LNCaP clone FGC (cell line): Measurements from ENCODE around the gene COL25A1.

ENCODE experiments used
- DNase-seq: peaks from one replicate; pipeline ENCODE4 v3.0.0-alpha.2; 2011; ENCODE audit warnings: low read depth
- H3K4me3 ChIP-seq: 2 replicates; pipeline ENCODE4 v1.5.1; 2011; ENCODE audit warnings: mild to moderate bottlenecking, low read depth, low read length, control low read depth
- CTCF ChIP-seq: IDR thresholded peaks from 2 replicates; pipeline ENCODE4 v1.5.1; 2012; ENCODE audit warnings: mild to moderate bottlenecking; ENCODE audit not compliant: control insufficient read depth, insufficient read depth; ENCODE audit errors: extremely low read depth

Gene COL25A1

GRCh38 chr4:109051054-109051453 lies 251.4 kb downstream of the COL25A1 start:
- no peak for DNase-seq
- TF ChIP-seq CTCF = no peak
- no peak overlapping the region for H3K4me3 ChIP-seq

DNA sequence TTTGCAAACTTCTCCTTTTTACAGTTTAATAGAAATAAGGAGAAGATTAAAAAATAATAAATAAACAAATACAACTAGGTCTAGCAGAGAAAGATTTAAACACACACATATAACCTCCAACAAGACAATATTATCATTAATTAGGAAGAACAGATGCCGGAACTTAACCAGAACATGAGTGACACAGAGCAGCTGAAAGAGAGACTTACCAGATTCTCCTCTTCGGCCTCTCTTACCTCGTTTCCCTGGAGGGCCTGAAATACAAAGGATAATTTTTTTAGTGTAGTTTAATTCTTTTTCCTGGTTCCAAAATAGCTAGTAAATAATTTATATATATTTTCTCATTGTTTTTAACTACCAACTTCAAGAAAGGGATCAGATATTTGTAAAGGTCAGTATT lies 252.5 kb downstream of the COL25A1 start:
- TF ChIP-seq CTCF = no peak
- H3K4me3 ChIP-seq = no peak overlapping the region
- no peak for DNase-seq

- TF ChIP-seq CTCF = no peak
- no peak overlapping the region for H3K4me3 ChIP-seq
- no peak for DNase-seq
These were observed 255.8 kb downstream of the COL25A1 start for GRCh38 chr4:109046471-109047201.

- peak; percentile 22 for DNase-seq
- no peak overlapping the region for H3K4me3 ChIP-seq
- TF ChIP-seq CTCF = no peak
These were observed 258.0 kb downstream of the COL25A1 start for GRCh38 chr4:109044431-109044830.

DNA sequence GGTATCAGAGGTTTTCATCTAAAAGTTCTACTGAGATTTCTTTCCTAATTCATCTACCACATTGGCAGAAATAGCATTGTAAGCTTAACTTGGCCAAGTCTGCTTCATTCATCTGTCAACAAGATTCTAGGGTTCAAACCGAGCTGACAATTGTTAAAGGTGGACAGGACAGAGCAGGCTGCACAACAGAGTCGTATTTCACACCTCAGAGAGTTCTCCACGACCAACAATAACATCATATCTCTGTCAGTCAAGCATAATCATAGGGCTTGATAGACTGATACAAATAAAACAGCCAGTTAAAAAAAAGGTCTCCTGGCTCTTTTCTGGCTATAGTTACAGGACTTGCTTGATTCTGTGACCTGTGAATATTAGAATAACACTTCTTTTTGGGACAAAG lies 259.2 kb downstream of the COL25A1 start:
- DNase-seq = no peak
- no peak for TF ChIP-seq CTCF
- H3K4me3 ChIP-seq = no peak overlapping the region

GRCh38 chr4:109041463-109042360 lies 260.7 kb downstream of the COL25A1 start:
- TF ChIP-seq CTCF = no peak
- DNase-seq = no peak
- H3K4me3 ChIP-seq = no peak overlapping the region

DNA sequence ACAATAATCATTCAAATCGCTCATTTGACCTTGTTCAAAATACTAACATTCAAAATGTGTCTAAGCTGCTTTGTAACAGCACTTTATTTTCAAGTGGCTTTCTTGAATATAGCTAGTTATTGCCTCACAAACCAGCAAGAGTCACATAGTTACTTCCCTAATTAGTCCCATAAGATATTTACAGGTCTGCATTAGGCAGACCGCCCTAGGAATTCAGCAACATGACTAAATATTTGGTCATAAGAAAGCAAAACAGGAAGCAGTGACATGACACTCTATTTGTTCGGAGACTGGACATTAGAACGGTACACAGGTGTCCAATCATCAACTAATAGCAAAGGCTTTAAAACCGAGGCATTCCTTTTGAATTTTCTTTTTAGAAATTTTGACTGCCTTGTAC lies 262.0 kb downstream of the COL25A1 start:
- no peak for TF ChIP-seq CTCF
- DNase-seq = no peak
- H3K4me3 ChIP-seq = no peak overlapping the region
